Measurements from ENCODE around the gene METRNL. TPM values are rescaled to one million over a fixed set of nuclear protein-coding genes. Genes with fewer than 3 reads are reported as not detected.
"Not testable (repeated sequence)": the region's sequence is repeated elsewhere in the genome, so short reads cannot be mapped to it uniquely, and the experiment has no call there.

The METRNL gene
- total RNA-seq, 1 experiment from 2014 or later, result 27.8 TPM

GRCh38 chr17:83126275-83126811, 46.9 kb downstream of the METRNL start:
- in situ Hi-C loops (cut with HindIII; ENCODE audit: low sequenced_read_pairs), result no loop called here
- no peak for DNase-seq (ENCODE audit: low spot score)

GRCh38 chr17:83127431-83128160, 48.2 kb downstream of the METRNL start:
- no peak for DNase-seq (ENCODE audit: low spot score)
- in situ Hi-C loops (cut with HindIII; ENCODE audit: low sequenced_read_pairs), result no loop called here

GRCh38 chr17:83128306-83129240, 49.2 kb downstream of the METRNL start:
- in situ Hi-C loops (cut with HindIII; ENCODE audit: low sequenced_read_pairs), result no loop called here
- DNase-seq (ENCODE audit: low spot score), result no peak

GRCh38 chr17:83129676-83130075, 50.3 kb downstream of the METRNL start:
- no peak for DNase-seq (ENCODE audit: low spot score)
- in situ Hi-C loops (cut with HindIII; ENCODE audit: low sequenced_read_pairs), result no loop called here

GRCh38 chr17:83131401-83132011, 52.1 kb downstream of the METRNL start:
- no peak for DNase-seq (ENCODE audit: low spot score)
- in situ Hi-C loops (cut with HindIII; ENCODE audit: low sequenced_read_pairs), result no loop called here

- DNase-seq (ENCODE audit: low spot score), result no peak
Measured at GRCh38 chr17:83132251-83133081, 53.1 kb downstream of the METRNL start.

GRCh38 chr17:83133302-83134121, 54.1 kb downstream of the METRNL start:
- in situ Hi-C loops (cut with HindIII; ENCODE audit: low sequenced_read_pairs), result no loop called here
- DNase-seq (ENCODE audit: low spot score), result peak; percentile 85

More at GRCh38 chr17:83132251-83133081, 53.1 kb downstream of the METRNL start:
- in situ Hi-C loops (cut with HindIII; ENCODE audit: low sequenced_read_pairs), result no loop called here

GRCh38 chr17:83134456-83134855, 55.0 kb downstream of the METRNL start:
- in situ Hi-C loops (cut with HindIII; ENCODE audit: low sequenced_read_pairs); DNase-seq (ENCODE audit: low spot score): not testable (repeated sequence)

GRCh38 chr17:83135692-83136091, 56.3 kb downstream of the METRNL start:
- in situ Hi-C loops (cut with HindIII; ENCODE audit: low sequenced_read_pairs), result no loop called here
- DNase-seq (ENCODE audit: low spot score), result no peak

- no peak for DNase-seq (ENCODE audit: low spot score)
- in situ Hi-C loops (cut with HindIII; ENCODE audit: low sequenced_read_pairs), result no loop called here
Measured at GRCh38 chr17:83136156-83136555, 56.7 kb downstream of the METRNL start.

- in situ Hi-C loops (cut with HindIII; ENCODE audit: low sequenced_read_pairs), result no loop called here
- DNase-seq (ENCODE audit: low spot score), result no peak
Measured at GRCh38 chr17:83136931-83137330, 57.5 kb downstream of the METRNL start.

GRCh38 chr17:83137523-83137922, 58.1 kb downstream of the METRNL start:
- no peak for DNase-seq (ENCODE audit: low spot score)
- in situ Hi-C loops (cut with HindIII; ENCODE audit: low sequenced_read_pairs), result no loop called here

- in situ Hi-C loops (cut with HindIII; ENCODE audit: low sequenced_read_pairs), result no loop called here
- no peak for DNase-seq (ENCODE audit: low spot score)
Measured at GRCh38 chr17:83138820-83139219, 59.4 kb downstream of the METRNL start.

GRCh38 chr17:83139541-83140248, 60.3 kb downstream of the METRNL start:
- in situ Hi-C loops (cut with HindIII; ENCODE audit: low sequenced_read_pairs); DNase-seq (ENCODE audit: low spot score): not testable (repeated sequence)

GRCh38 chr17:83140249-83140566, 60.8 kb downstream of the METRNL start:
- in situ Hi-C loops (cut with HindIII; ENCODE audit: low sequenced_read_pairs), result not testable (repeated sequence)

GRCh38 chr17:83142619-83143018, 63.2 kb downstream of the METRNL start:
- DNase-seq (ENCODE audit: low spot score), result no peak

More at GRCh38 chr17:83140249-83140566, 60.8 kb downstream of the METRNL start:
- not testable (repeated sequence) for DNase-seq (ENCODE audit: low spot score)

GRCh38 chr17:83143817-83144231, 64.4 kb downstream of the METRNL start:
- DNase-seq (ENCODE audit: low spot score), result no peak
- in situ Hi-C loops (cut with HindIII; ENCODE audit: low sequenced_read_pairs), result no loop called here

More at GRCh38 chr17:83142619-83143018, 63.2 kb downstream of the METRNL start:
- in situ Hi-C loops (cut with HindIII; ENCODE audit: low sequenced_read_pairs), result no loop called here
